ENCODE results near the gene A4GNT. TPM values are rescaled to one million over a fixed set of nuclear protein-coding genes. Genes with fewer than 3 reads are reported as not detected.

A4GNT gene
- total RNA-seq, 1 experiment from 2014 or later = not detected

DNA sequence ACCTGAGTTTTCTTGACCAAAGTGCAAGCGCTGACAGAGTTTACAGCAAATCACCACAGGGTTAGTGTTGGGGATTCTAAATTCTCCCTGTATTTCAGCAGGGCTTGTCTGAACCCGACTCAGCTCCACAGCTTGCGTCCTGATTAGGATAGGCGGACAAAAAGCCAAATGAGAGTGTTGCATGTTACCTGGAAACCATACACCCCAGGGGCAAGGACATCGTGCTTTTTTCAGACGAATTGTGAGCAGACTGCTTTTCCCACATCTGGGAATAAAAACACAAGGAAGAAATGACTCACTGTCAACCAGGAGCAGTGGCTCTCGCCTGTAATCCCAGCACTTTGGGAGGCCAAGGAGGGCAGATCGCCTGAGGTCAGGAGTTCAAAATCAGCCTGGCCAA lies 19.8 kb downstream of the A4GNT start:
- BruUV-seq (replicated peaks) = no TSS peak
- no peak for DNase-seq
- Mint-ChIP-seq H3K9me3 (ENCODE audit: unreplicated experiment) (no peaks in the 10 kb centered on the region), H3K4me1 (ENCODE audit: low read depth, unreplicated experiment) (no peaks in the 10 kb centered on the region), H3K4me3 (ENCODE audit: unreplicated experiment) (no peak overlapping the region), H3K27ac (ENCODE audit: unreplicated experiment) (no peak overlapping the region), H3K27me3 (ENCODE audit: insufficient read depth, unreplicated experiment) (no peaks in the 10 kb centered on the region), H3K36me3 (ENCODE audit: insufficient read depth, unreplicated experiment) (no peaks in the 10 kb centered on the region)
- Histone ChIP-seq H3K9me3 (no peaks in the 10 kb centered on the region), H3K27me3 (replicated peaks; ENCODE audit: control insufficient read depth, insufficient read depth, low read length) (no peaks in the 10 kb centered on the region; the same call in 1 of the 2 replicates), H3K4me1 (peaks cover 5% of the 10 kb centered on the region), H3K4me3 (ENCODE audit: low read depth, low read length) (no peak overlapping the region), H3K36me3 (ENCODE audit: control insufficient read depth, insufficient read depth, low read length) (no peaks in the 10 kb centered on the region)
- ChIA-PET POLR2A (no interaction called here), CTCF (no interaction called here)
- TF ChIP-seq, protein P1, sequence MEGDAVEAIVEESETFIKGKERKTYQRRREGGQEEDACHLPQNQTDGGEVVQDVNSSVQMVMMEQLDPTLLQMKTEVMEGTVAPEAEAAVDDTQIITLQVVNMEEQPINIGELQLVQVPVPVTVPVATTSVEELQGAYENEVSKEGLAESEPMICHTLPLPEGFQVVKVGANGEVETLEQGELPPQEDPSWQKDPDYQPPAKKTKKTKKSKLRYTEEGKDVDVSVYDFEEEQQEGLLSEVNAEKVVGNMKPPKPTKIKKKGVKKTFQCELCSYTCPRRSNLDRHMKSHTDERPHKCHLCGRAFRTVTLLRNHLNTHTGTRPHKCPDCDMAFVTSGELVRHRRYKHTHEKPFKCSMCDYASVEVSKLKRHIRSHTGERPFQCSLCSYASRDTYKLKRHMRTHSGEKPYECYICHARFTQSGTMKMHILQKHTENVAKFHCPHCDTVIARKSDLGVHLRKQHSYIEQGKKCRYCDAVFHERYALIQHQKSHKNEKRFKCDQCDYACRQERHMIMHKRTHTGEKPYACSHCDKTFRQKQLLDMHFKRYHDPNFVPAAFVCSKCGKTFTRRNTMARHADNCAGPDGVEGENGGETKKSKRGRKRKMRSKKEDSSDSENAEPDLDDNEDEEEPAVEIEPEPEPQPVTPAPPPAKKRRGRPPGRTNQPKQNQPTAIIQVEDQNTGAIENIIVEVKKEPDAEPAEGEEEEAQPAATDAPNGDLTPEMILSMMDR (IDR thresholded peaks at IDR 0.05; ENCODE audit: insufficient read depth in 1 of 2, low read depth in 1 of 2, low read length in 1 of 2, severe bottlenecking in 1 of 2, unreplicated experiment in 1 of 2) = no peak
- intact Hi-C loops (cut with micrococcal nuclease; ENCODE audit: unreplicated experiment) = no loop called here

DNA sequence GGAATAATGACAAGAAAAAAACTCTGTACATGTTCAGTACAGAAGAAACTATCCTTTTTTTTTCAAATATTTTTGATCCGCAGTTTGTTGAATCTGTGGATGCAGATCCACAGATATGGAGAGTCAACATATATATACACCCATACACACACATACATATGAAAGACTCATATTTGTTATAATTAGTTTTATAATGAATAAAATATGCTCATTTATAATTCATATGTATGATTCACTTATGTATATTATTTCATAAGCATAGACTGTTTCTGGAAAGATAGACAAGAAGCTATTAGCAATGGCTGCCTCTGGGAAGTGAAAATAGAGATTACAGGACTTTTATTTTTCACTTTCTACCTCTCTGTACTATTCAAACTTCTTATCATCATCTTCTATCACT lies 26.6 kb downstream of the A4GNT start:
- POLR2A ChIA-PET = no interaction called here
- intact Hi-C loops (cut with micrococcal nuclease; ENCODE audit: unreplicated experiment) = no loop called here
- H3K27me3 Mint-ChIP-seq (ENCODE audit: insufficient read depth, unreplicated experiment) = no peaks in the 10 kb centered on the region
- Histone ChIP-seq H3K4me1 (no peaks in the 10 kb centered on the region), H3K36me3 (ENCODE audit: control insufficient read depth, insufficient read depth, low read length) (no peaks in the 10 kb centered on the region), H3K4me3 (ENCODE audit: low read depth, low read length) (no peak overlapping the region), H3K9me3 (no peaks in the 10 kb centered on the region), H3K27me3 (replicated peaks; ENCODE audit: control insufficient read depth, insufficient read depth, low read length) (no peaks in the 10 kb centered on the region)
- H3K9me3 Mint-ChIP-seq (ENCODE audit: unreplicated experiment) = no peaks in the 10 kb centered on the region
- no peaks in the 10 kb centered on the region for H3K4me1 Mint-ChIP-seq (ENCODE audit: low read depth, unreplicated experiment)
- TF ChIP-seq, protein P1 (IDR thresholded peaks at IDR 0.05; ENCODE audit: insufficient read depth in 1 of 2, low read depth in 1 of 2, low read length in 1 of 2, severe bottlenecking in 1 of 2, unreplicated experiment in 1 of 2) = no peak
- no peak overlapping the region for H3K27ac Mint-ChIP-seq (ENCODE audit: unreplicated experiment)
- H3K36me3 Mint-ChIP-seq (ENCODE audit: insufficient read depth, unreplicated experiment) = no peaks in the 10 kb centered on the region
- BruUV-seq (replicated peaks) = no TSS peak
- CTCF ChIA-PET = no interaction called here
- DNase-seq = no peak
- H3K4me3 Mint-ChIP-seq (ENCODE audit: unreplicated experiment) = no peak overlapping the region

DNA sequence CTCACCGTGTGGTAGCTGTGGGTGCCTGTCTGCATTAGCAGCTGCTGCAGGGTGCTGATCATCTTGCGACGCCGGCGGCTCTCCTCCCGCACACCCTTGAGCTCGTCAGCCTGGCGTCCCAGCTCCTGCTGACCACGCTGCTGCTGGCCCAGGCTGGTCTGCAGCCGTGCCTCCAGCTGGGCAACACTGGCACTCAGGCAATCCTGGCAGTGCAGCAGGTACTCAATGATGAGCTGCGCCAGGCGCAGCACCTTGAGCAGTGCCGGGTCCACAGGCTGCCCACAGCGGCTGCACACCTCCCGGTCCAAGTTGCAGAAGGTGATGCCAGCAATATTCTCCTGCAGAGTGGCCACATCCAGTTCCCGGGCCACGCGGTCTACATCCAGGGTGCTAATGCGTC lies 28.7 kb downstream of the A4GNT start:
- Histone ChIP-seq H3K36me3 (ENCODE audit: control insufficient read depth, insufficient read depth, low read length) (no peaks in the 10 kb centered on the region), H3K9me3 (no peaks in the 10 kb centered on the region), H3K4me1 (no peaks in the 10 kb centered on the region), H3K27me3 (replicated peaks; ENCODE audit: control insufficient read depth, insufficient read depth, low read length) (no peaks in the 10 kb centered on the region), H3K4me3 (ENCODE audit: low read depth, low read length) (no peak overlapping the region)
- H3K4me3 Mint-ChIP-seq (ENCODE audit: unreplicated experiment) = no peak overlapping the region
- no peak for DNase-seq
- ChIA-PET CTCF (no interaction called here), POLR2A (no interaction called here)
- no peaks in the 10 kb centered on the region for H3K36me3 Mint-ChIP-seq (ENCODE audit: insufficient read depth, unreplicated experiment)
- no peaks in the 10 kb centered on the region for H3K4me1 Mint-ChIP-seq (ENCODE audit: low read depth, unreplicated experiment)
- TF ChIP-seq, protein P1 (IDR thresholded peaks at IDR 0.05; ENCODE audit: insufficient read depth in 1 of 2, low read depth in 1 of 2, low read length in 1 of 2, severe bottlenecking in 1 of 2, unreplicated experiment in 1 of 2) = no peak
- H3K27ac Mint-ChIP-seq (ENCODE audit: unreplicated experiment) = no peak overlapping the region
- no TSS peak for BruUV-seq (replicated peaks)
- intact Hi-C loops (cut with micrococcal nuclease; ENCODE audit: unreplicated experiment) = no loop called here
- H3K9me3 Mint-ChIP-seq (ENCODE audit: unreplicated experiment) = no peaks in the 10 kb centered on the region
- H3K27me3 Mint-ChIP-seq (ENCODE audit: insufficient read depth, unreplicated experiment) = no peaks in the 10 kb centered on the region

Measured in Caco-2 (cell line).